SU-DHL-6 (cell line): Measurements from ENCODE around the gene KY.

Experiments
- H2AFZ ChIP-seq: fragments of 200-600 bp; sonication (generic); 2 replicates; pipeline ENCODE4 v1.6.1; 2014; ENCODE audit warnings: low read depth, mild to moderate bottlenecking, moderate library complexity, mixed read lengths, antibody characterized with exemption, low read length; ENCODE audit not compliant: severe bottlenecking
- H3F3A ChIP-seq: fragments of 200-600 bp; shearing (Covaris generic); 2 replicates; pipeline ENCODE4 v1.6.0; 2016; ENCODE audit warnings: antibody characterized with exemption, mild to moderate bottlenecking; ENCODE audit not compliant: insufficient read depth
- H3K27ac ChIP-seq: fragments of 200-600 bp; sonication (generic); 2 replicates; pipeline ENCODE4 v1.5.1; 2016; ENCODE audit warnings: low read depth, mild to moderate bottlenecking, low read length, moderate library complexity, mixed read lengths
- H3K27me3 ChIP-seq: fragments of 200-600 bp; sonication (generic), shearing (Covaris generic); 2 replicates; pipeline ENCODE4 v1.6.0; 2014; ENCODE audit warnings: mild to moderate bottlenecking, low read length
- H3K36me3 ChIP-seq: fragments of 200-600 bp; sonication (generic); 2 replicates; pipeline ENCODE4 v1.6.1; 2014; ENCODE audit warnings: mild to moderate bottlenecking, low read length, mixed read lengths
- H3K4me2 ChIP-seq: fragments of 300-600, 200-600 bp; shearing (Covaris generic), sonication (generic); 2 replicates; pipeline ENCODE4 v1.6.0; 2014; ENCODE audit warnings: low read length, low read depth, mild to moderate bottlenecking; ENCODE audit not compliant: poor library complexity, severe bottlenecking
- H3K4me3 ChIP-seq: fragments of 200-600 bp; sonication (generic); 2 replicates; pipeline ENCODE4 v1.5.1; 2014; ENCODE audit warnings: antibody characterized with exemption, low read length, mild to moderate bottlenecking, mixed read lengths; ENCODE audit not compliant: insufficient read depth, poor library complexity, severe bottlenecking
- H3K79me2 ChIP-seq: fragments of 200-600 bp; sonication (generic); 2 replicates; pipeline ENCODE4 v1.6.1; 2014; ENCODE audit warnings: mild to moderate bottlenecking, low read length, moderate library complexity; ENCODE audit not compliant: insufficient read depth
- H3K9ac ChIP-seq: fragments of 200-600 bp; sonication (generic); 2 replicates; pipeline ENCODE4 v1.7.0; 2014; ENCODE audit warnings: mild to moderate bottlenecking, low read length
- H3K9me2 ChIP-seq: fragments of 200-600 bp; sonication (generic); replicated peaks from 2 replicates; pipeline ENCODE4 v1.6.1; 2014; ENCODE audit warnings: low read length; ENCODE audit not compliant: insufficient read depth
- H3K9me3 ChIP-seq: fragments of 200-600 bp; sonication (generic); 2 replicates; pipeline ENCODE4 v1.6.1; 2014; ENCODE audit warnings: low read length, mixed read lengths; ENCODE audit not compliant: insufficient read depth
- H4K20me1 ChIP-seq: fragments of 200-600 bp; sonication (generic); 2 replicates; pipeline ENCODE4 v1.6.1; 2014; ENCODE audit warnings: low read depth, mild to moderate bottlenecking, antibody characterized with exemption, low read length, moderate library complexity, mixed read lengths
- CTCF ChIP-seq: fragments of 200-600 bp; sonication (generic); IDR thresholded peaks from one replicate; pipeline ENCODE4 v1.5.1; 2017; ENCODE audit warnings: antibody characterized with exemption, mild to moderate bottlenecking, low read length, moderate library complexity; ENCODE audit not compliant: insufficient read depth, poor library complexity, severe bottlenecking
- EZH2phosphoT487 ChIP-seq: fragments of 200-600 bp; sonication (generic), shearing (Covaris generic); conservative IDR thresholded peaks from 2 replicates; pipeline ENCODE4 v1.6.1; 2018; ENCODE audit warnings: mild to moderate bottlenecking, antibody characterized with exemption, low read length, moderate library complexity, mixed read lengths

Gene KY

GRCh38 chr3:134647902-134648760, 2.7 kb downstream of the KY start:
- Histone ChIP-seq H3K36me3 (no peaks in the 10 kb centered on the region), H4K20me1 (no peaks in the 10 kb centered on the region), H3K27me3 (no peaks in the 10 kb centered on the region), H3K9ac (no peak overlapping the region), H3K4me3 (no peak overlapping the region), H3F3A (no peaks in the 10 kb centered on the region), H3K27ac (no peak overlapping the region), H3K9me2 (no peaks in the 10 kb centered on the region), H3K79me2 (no peaks in the 10 kb centered on the region), H2AFZ (no peak overlapping the region), H3K4me2 (no peak overlapping the region), H3K9me3 (no peaks in the 10 kb centered on the region)
- no peak for TF ChIP-seq CTCF
- TF ChIP-seq EZH2phosphoT487: no peak

DNA sequence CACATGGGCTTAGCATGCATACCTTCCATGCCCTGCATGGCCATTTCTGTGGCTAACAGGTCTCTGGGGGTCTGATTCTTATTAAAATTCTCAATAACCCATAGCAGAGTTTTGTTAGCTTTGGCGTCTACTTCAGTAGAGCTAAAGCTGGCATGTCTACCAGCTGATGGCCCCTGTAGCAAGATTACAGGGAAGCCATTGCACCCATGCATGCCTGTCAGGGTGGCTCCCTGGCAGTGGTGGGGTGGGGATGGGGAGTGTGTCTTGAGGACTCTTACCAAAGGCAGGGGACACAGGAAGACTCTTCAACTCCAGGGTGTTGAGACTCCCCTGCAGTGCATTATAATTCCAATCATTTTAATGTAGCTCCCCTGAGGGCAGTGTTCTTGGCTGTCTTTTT, 4.7 kb downstream of the KY start:
- no peaks in the 10 kb centered on the region for H3K9me3 ChIP-seq
- H3K79me2 ChIP-seq: no peaks in the 10 kb centered on the region
- H3K9ac ChIP-seq: no peak overlapping the region
- H3K9me2 ChIP-seq: no peaks in the 10 kb centered on the region
- H3K27ac ChIP-seq: no peak overlapping the region
- no peaks in the 10 kb centered on the region for H3F3A ChIP-seq
- no peaks in the 10 kb centered on the region for H3K36me3 ChIP-seq
- TF ChIP-seq CTCF: no peak
- no peak for TF ChIP-seq EZH2phosphoT487
- no peaks in the 10 kb centered on the region for H3K27me3 ChIP-seq
- no peak overlapping the region for H3K4me3 ChIP-seq
- H3K4me2 ChIP-seq: no peak overlapping the region
- H2AFZ ChIP-seq: no peak overlapping the region
- H4K20me1 ChIP-seq: no peaks in the 10 kb centered on the region

- H3K4me3 ChIP-seq: no peak overlapping the region
- no peaks in the 10 kb centered on the region for H3K27me3 ChIP-seq
These were observed 5.3 kb downstream of the KY start for GRCh38 chr3:134645515-134645914.

More at GRCh38 chr3:134645515-134645914, 5.3 kb downstream of the KY start:
- Histone ChIP-seq H3K9me2 (no peaks in the 10 kb centered on the region), H2AFZ (no peak overlapping the region), H3K9me3 (no peaks in the 10 kb centered on the region), H3F3A (no peaks in the 10 kb centered on the region), H3K4me2 (no peak overlapping the region), H3K9ac (no peak overlapping the region), H3K79me2 (no peaks in the 10 kb centered on the region), H4K20me1 (no peaks in the 10 kb centered on the region), H3K27ac (no peak overlapping the region), H3K36me3 (no peaks in the 10 kb centered on the region)
- TF ChIP-seq CTCF (no peak), EZH2phosphoT487 (no peak)
